AML-193 (cell line): Measurements from ENCODE around the gene TFR2.

ENCODE experiments used
- DNase-seq, 2 experiments: peaks; one replicate each; lab custom pipeline; 2025; lab: John Stamatoyannopoulos, UW

Gene TFR2

GRCh38 chr7:100641463-100641859 is at the start of gene TFR2:
TSS of gene TFR2 (minus strand) at chr7:100641552. CDS start at chr7:100641509, 43 bp downstream.
- no peak for DNase-seq

DNA sequence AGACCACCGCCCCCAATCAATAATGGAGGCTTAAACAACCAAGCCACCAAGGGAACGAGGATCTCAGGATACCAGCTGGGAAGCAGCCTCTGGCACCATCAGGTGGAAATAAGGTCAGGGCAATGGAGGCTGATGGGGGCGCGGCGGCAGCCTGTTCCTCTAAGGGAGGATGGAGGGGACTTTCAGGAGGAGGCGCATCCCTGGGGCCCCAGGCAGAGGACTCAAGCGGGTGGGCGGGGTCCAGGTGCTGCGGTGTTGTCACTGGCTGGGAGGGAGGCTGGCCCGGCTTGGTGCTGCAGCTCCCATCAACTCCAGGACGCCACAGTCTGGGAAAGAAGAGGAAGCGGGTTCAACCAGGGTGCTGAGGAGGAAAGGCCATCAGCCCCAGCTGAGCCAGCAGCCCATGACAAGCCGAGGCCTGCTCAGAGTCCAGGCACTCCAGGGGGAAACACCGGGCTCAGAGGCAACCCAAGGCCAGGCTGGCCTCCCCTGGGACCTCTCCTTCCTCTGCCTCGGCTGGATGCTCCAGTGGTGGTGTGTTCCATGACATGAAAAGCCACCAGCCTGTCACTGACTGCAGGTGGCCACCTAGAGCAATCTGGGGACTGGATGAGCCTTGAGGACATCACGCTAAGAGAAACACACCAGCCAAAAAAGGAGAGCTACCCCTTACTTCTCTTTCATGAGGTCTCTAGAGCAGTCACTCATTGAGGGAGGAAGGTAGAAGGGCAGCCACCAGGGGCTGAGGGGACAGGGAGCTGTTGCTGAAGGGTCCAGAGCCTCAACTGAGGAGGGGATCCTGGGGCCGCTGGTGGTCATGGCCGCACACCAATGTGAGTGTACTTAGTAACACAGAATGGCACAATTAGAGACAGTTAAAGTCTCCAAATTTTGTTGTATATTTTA is 48.1 kb upstream of the TFR2 start:
- no peak for DNase-seq

DNA sequence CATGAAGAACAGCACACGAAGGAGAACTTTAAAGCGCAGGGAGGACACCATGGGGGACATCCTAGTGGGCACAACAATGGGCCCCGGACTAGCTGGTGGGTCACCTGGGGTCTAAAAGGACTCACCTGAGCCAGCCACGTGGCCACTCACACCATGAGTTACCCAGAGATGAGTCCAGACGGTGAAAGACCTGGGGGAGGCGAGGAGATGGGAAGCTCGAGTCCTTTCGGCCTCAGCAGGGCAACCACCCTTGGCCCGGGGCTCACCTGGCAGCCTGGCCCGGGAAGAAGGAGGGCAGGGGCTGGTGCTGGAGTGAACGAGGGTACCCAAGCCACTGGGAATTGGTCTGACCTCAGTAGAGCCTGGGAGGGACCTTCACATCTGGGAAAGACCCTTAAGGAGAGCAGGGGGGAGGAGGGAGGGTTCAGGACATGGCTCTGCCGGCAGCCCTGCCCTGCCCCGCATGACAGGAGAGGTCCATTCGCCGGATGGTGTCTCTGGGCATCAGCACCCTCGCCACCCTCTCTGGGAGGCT is 47.0 kb upstream of the TFR2 start:
- no peak for DNase-seq

GRCh38 chr7:100687751-100688300 is 46.5 kb upstream of the TFR2 start:
- DNase-seq, result no peak

- no peak for DNase-seq
Observed at GRCh38 chr7:100687261-100687660, 45.9 kb upstream of the TFR2 start.

- no peak for DNase-seq
Observed at GRCh38 chr7:100686822-100687211, 45.5 kb upstream of the TFR2 start.

DNA sequence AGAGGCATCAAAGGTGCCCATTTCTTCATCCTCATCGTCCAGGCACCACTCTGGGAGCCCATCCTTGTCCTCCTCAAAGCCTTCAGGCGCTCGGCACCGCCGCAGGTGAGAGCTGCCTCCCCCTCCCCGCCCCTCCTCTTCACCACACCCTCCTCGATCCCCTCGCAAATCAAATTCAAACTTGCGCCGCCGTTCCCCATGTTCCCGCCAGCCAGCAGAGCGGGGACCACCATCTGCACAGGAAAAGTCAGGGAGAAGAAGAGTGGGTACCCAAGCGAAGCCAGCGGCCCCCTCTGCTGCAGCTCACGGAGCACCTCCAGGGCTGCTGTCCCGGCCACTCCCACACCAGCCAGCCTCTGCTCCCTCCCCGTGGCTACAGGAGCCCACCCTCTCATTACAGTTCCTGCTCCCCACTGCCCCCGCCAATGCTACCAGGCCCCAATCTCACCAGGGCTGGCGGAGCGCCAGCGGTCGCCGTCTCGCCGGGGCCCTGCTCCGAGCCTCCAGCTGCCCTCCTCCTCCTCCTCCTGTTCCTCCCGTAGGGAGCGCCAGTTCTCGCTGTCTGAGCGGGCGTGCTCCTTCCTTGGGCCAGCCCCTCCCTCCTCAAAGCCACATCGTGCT is 45.0 kb upstream of the TFR2 start:
- no peak for DNase-seq

- no peak for DNase-seq
Observed at GRCh38 chr7:100685631-100686145, 44.3 kb upstream of the TFR2 start.

DNA sequence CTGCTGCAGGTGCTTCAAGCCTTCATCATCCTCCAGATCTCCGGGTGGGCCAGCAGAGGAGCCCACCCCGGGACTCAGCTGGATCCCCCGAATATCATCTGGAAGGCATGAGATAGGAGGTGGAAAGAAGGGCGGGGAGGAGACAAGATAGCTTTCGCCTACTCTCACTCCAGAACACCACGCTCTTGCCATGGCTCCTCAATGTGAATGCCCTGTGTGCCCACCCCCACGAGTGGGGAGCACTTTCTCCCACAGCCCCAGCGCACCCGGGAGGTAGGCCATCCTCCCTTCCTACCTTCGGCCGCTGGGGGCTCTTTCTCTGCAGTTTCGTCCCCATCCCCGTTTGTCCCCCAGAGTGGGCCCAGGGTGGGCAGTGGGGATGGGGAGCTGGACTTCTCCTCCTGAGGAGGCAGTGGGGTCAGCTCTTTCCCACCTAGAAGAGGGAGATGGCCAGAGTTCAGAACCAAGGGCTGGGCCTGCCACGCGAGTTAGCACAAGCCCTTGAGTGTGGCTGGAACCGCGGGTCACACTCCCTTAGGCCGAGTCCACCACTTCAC is 43.8 kb upstream of the TFR2 start:
- no peak for DNase-seq

- DNase-seq, result no peak
Observed at GRCh38 chr7:100684534-100685042, 43.2 kb upstream of the TFR2 start.

- DNase-seq, result no peak
Observed at GRCh38 chr7:100683659-100684533, 42.5 kb upstream of the TFR2 start.

DNA sequence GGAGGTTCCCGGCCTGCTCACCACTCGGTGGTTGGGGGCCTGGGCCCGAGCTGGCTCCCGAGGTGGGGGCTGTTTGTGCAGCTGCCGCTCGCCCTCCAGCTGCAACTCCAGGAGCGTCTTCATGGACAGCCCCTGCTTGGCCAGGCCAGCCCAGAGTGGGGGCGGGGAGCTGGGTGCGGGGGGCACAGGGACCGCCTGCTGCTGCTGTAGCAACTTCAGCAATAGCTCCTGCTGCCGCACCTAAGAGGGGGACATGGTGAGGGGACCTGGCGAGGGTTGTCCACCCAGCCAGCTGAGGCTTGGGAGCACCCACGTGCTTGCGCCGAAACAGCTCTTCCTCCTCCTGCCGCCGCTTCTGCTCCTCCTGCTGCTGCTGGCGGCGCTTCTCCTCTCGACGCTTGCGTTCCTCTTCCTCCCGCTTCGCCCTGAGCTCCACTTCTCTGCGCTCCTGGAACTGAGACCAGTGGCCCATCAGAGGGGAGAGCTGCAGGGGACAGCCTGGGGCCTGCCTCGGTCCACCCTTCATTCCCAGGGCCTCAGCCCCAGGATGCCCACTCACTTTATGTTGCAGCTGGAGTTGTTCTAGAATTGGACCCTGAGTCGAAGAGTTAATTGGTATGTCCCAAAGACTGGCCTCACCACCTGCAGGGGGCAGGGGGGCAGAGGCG is 41.8 kb upstream of the TFR2 start:
- no peak for DNase-seq

DNA sequence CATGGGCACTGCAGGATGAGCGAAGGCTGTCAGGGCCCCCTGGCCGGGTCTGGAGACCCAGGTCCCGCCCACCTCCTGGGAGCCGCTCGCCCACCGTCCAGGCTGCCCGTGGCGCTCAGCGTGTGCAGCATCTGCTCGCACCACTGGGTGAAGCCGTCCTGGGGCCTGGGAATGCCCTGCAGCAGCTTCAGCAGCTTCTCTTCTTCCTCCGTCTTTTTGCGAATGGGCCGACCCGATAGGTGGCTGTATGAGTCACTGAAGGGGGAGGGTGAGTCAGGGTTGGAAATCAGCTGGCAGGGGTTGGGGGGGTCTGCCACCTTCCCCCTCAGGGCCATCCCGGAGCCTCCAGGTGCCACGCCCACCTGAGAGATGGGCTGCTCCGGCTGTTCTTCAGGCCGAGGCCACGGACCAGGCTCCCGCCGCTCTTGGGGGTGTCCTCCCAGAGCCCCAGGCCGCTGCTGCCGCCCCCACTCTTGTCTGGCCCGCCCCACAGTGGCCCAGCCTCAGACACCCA is 40.9 kb upstream of the TFR2 start:
- no peak for DNase-seq

- DNase-seq, result no peak
Observed at GRCh38 chr7:100681491-100682227, 40.3 kb upstream of the TFR2 start.

DNA sequence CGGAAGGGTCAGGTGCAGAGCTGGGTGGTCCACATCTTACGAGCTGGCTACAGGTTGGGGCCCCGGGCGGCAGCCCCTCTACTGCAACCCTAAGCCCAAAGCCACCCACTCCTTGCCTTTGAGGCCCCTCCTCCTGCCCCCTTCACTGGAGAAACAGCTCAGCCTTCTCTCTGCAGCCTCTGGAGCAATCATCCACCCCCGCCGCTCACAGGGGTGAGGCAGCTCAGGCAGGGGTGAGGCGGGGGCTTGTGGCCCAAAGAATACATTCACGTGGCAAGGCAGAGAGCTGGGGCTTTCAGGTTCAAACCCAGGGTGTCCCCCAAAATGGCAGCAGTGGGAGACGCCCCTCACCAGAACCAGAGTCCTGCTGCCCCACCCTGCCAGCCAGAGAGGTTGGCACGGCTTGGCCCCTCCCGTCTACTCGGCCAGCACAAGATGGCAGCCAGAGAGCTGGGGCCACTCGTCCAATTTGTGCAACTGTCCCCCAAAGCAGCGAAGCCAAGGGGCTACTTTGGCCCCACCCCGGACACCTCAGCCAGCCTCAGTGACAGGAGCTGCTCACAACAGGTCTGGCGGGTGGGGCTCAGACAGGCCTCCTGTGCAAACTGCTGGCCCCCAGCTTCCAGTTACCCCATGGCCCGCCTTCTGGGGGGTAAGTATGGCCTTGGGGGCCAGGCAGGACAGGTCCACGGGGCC is 39.4 kb upstream of the TFR2 start:
- no peak for DNase-seq

- DNase-seq, result no peak
Observed at GRCh38 chr7:100679927-100680575, 38.7 kb upstream of the TFR2 start.

GRCh38 chr7:100679129-100679926 is 38.0 kb upstream of the TFR2 start:
- no peak for DNase-seq
